Body of pancreas (tissue), 4 donors: ENCODE results near the gene PDLIM7. TPM values are rescaled to one million over a fixed set of nuclear protein-coding genes. Genes with fewer than 3 reads are reported as not detected.
A peak's percentile ranks its signal among the peaks of the same experiment; 100 is the strongest.

Experiments used
- ATAC-seq: fragments of 150-250 bp; one replicate; pipeline ENCODE4 v1.9.1; 2016
- DNase-seq, 4 donors: peaks; one replicate each; pipeline ENCODE4 v3.0.0-alpha.2; 2019
- H3K27ac ChIP-seq, 4 donors: fragments of 200-600 bp; sonication (generic); 1 replicate in 3 of 4; 2 replicates in 1 of 4; pipeline versions ENCODE4 v1.5.1 to v1.6.1; 2016 to 2019; ENCODE audit warnings: mild to moderate bottlenecking in 1 of 4, mixed read lengths in 1 of 4, moderate library complexity in 1 of 4
- H3K27me3 ChIP-seq, 2 donors: fragments of 200-600 bp; sonication (generic); one replicate each; pipeline ENCODE4 v1.6.0; 2016; ENCODE audit warnings: mild to moderate bottlenecking in 1 of 2
- H3K36me3 ChIP-seq, 2 donors: fragments of 200-600 bp; sonication (generic); replicated peaks in 1 of 2; 2 replicates each; pipeline ENCODE4 v1.5.1; 2016; ENCODE audit warnings: low read depth in 2 of 2; ENCODE audit not compliant: insufficient read depth in 1 of 2
- H3K4me1 ChIP-seq: fragments of 200-600 bp; sonication (generic); one replicate; pipeline ENCODE4 v1.6.0; 2016
- H3K4me3 ChIP-seq, 2 donors: fragments of 200-600 bp; sonication (generic); 1 replicate in 1 of 2; 2 replicates in 1 of 2; pipeline ENCODE4 v1.5.1; 2016 to 2019
- H3K9me3 ChIP-seq, 3 donors: fragments of 200-600 bp; sonication (generic); 1 replicate in 2 of 3; 2 replicates in 1 of 3; pipeline ENCODE4 v1.5.1; 2016
- POLR2A ChIP-seq, 3 donors: fragments of 450-650 bp; IDR thresholded peaks; one replicate each; pipeline ENCODE4 v1.6.1; 2016; ENCODE audit warnings: antibody characterized with exemption in 3 of 3, mild to moderate bottlenecking in 2 of 3
- WGBS, 2 donors: methylation state at CpG; one replicate each; pipeline ENCODE4 v1.1.5; 2017; 5-methylcytosine and 5-hydroxymethylcytosine counted together
- intact Hi-C: fragments of 100-400 bp; cut with DNase I; formaldehyde crosslinking; loops from one replicate; pipeline ENCODE4 v1.15.1; 2023
- total RNA-seq, 2 donors: library from RNA; depleted of rRNA; stranded (reverse); fragments of >200 nt; gene quantifications; one replicate each; pipeline ENCODE4 v1.1.0, GENCODE V29; 2016
- TF ChIP-seq, protein P1 (sequence below), 7 experiments: fragments of 450-650 bp in 4 of 7; fragments of 200-600 bp in 3 of 7; sonication (generic) in 3 of 7; IDR thresholded peaks; one replicate each; pipeline ENCODE4 v1.5.1; 2016 to 2019; ENCODE audit warnings: antibody characterized with exemption in 7 of 7

PDLIM7 gene
- total RNA-seq, 2 donors from 2014 or later = 7.3 to 15.8 TPM

DNA sequence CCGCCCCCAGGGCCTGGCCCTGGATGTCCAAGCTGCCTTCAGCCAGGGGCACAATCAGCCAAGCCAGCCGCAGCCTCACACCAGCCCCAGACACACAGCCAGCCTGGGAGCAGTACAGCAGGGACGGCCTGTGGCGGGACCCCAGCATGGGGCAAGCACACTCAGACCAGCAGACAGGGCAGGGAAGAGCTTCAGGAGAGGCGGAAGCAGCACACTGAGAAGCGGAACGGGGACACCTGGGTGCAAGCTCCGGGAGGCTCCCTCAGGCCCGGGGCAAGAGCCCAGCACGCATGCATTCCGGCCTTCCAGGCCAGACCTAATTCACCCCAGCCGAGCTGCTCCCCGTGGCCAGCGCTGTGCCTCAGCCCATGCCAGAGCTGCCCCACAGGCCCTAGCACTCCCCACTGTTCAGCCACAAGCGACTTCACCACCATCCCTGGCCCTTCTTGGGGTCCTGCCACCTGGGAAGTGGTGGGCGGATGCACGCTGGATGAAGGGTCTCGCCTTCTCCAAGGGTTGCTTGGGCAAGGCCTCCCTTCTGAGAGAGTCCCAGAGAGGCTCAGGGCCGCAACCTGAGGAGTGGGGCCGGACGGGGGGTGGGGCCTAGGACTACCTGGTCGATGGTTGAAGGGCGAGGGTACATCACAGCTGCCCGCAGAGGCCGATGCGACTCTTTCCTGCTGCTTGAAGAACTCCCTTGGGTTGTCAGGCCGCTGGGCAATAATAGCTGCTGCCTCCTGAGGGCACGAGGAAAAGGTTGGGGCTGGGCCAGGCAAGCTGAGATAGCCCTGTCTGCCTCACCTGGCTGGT is 37.4 kb downstream of the PDLIM7 start:
- TF ChIP-seq, protein P1, sequence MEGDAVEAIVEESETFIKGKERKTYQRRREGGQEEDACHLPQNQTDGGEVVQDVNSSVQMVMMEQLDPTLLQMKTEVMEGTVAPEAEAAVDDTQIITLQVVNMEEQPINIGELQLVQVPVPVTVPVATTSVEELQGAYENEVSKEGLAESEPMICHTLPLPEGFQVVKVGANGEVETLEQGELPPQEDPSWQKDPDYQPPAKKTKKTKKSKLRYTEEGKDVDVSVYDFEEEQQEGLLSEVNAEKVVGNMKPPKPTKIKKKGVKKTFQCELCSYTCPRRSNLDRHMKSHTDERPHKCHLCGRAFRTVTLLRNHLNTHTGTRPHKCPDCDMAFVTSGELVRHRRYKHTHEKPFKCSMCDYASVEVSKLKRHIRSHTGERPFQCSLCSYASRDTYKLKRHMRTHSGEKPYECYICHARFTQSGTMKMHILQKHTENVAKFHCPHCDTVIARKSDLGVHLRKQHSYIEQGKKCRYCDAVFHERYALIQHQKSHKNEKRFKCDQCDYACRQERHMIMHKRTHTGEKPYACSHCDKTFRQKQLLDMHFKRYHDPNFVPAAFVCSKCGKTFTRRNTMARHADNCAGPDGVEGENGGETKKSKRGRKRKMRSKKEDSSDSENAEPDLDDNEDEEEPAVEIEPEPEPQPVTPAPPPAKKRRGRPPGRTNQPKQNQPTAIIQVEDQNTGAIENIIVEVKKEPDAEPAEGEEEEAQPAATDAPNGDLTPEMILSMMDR (IDR thresholded peaks at IDR 0.05) = no peak
- TF ChIP-seq POLR2A (IDR thresholded peaks at IDR 0.05) = no peak
- H3K27ac ChIP-seq = no peak overlapping the region
- H3K27me3 ChIP-seq = no peaks in the 10 kb centered on the region
- no peaks in the 10 kb centered on the region for H3K9me3 ChIP-seq
- H3K4me3 ChIP-seq = no peak overlapping the region
- ATAC-seq (no peak), DNase-seq (no peak)
- intact Hi-C loops = no loop called here
- 92 to 93% methylated on average over 13 to 23 of the region's 28 CpGs for WGBS, 2 donors
- H3K4me1 ChIP-seq = peaks cover 8% of the 10 kb centered on the region
- H3K36me3 ChIP-seq = no peaks in the 10 kb centered on the region

DNA sequence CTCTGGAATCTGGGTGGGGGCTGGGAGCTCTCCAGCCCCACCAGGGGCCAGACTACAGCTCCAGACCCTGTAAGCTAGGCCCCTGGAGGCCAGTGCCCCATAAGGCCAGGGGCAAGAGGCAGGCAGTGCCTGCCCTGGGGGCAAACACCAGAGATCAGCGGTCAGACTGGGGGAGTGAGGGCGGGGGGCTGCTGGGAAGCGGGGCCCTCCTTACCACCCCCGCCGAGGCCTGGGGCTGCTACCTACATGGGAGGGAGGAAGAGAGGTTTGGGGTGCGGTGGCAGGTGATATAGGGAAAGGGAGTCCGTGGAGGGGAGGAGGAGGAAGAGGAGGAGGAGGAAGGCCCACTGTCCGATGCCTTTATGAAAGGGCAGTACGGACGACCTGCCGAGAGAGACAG is 38.0 kb downstream of the PDLIM7 start:
- Histone ChIP-seq H3K36me3 (no peaks in the 10 kb centered on the region), H3K4me3 (no peak overlapping the region), H3K27me3 (no peaks in the 10 kb centered on the region), H3K4me1 (peaks cover 12% of the 10 kb centered on the region), H3K9me3 (no peaks in the 10 kb centered on the region), H3K27ac (no peak overlapping the region)
- TF ChIP-seq POLR2A (IDR thresholded peaks at IDR 0.05) = no peak
- TF ChIP-seq, protein P1 (IDR thresholded peaks at IDR 0.05) = no peak
- intact Hi-C loops = no loop called here
- no peak for DNase-seq
- ATAC-seq = no peak
- WGBS, 2 donors = 83 to 85% methylated on average over 10 to 11 of the region's 11 CpGs

DNA sequence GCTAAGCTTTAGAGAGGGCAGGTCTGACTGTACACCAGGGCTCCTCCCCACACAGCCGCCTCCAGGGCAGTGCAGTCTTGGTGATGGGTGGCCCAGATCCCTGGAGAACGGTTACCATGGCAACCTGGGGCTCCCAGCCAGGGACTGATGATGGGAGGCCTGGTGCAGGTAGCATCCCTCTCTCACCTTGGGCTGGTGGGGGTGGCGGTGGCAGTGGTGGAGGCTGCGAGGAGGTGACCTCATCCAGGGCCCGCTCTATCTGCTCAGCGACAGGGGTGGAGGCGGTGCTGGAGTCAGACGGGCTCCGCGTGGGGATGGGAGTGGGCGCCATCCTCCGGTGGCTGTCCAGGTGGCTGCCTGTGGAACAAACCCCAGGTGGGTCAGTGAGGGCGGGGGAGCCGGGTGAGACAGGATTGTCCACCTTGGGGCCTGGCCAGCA is 38.5 kb downstream of the PDLIM7 start:
- peaks cover 16% of the 10 kb centered on the region for H3K4me1 ChIP-seq
- H3K27ac ChIP-seq = no peak overlapping the region
- H3K27me3 ChIP-seq = no peaks in the 10 kb centered on the region
- H3K9me3 ChIP-seq = no peaks in the 10 kb centered on the region
- H3K36me3 ChIP-seq = no peaks in the 10 kb centered on the region
- 89 to 100% methylated on average over 2 to 14 of the region's 14 CpGs for WGBS, 2 donors
- ATAC-seq (no peak), DNase-seq (no peak)
- intact Hi-C loops = no loop called here
- H3K4me3 ChIP-seq = no peak overlapping the region
- no peak for TF ChIP-seq POLR2A (IDR thresholded peaks at IDR 0.05)
- TF ChIP-seq, protein P1 (IDR thresholded peaks at IDR 0.05) = no peak

DNA sequence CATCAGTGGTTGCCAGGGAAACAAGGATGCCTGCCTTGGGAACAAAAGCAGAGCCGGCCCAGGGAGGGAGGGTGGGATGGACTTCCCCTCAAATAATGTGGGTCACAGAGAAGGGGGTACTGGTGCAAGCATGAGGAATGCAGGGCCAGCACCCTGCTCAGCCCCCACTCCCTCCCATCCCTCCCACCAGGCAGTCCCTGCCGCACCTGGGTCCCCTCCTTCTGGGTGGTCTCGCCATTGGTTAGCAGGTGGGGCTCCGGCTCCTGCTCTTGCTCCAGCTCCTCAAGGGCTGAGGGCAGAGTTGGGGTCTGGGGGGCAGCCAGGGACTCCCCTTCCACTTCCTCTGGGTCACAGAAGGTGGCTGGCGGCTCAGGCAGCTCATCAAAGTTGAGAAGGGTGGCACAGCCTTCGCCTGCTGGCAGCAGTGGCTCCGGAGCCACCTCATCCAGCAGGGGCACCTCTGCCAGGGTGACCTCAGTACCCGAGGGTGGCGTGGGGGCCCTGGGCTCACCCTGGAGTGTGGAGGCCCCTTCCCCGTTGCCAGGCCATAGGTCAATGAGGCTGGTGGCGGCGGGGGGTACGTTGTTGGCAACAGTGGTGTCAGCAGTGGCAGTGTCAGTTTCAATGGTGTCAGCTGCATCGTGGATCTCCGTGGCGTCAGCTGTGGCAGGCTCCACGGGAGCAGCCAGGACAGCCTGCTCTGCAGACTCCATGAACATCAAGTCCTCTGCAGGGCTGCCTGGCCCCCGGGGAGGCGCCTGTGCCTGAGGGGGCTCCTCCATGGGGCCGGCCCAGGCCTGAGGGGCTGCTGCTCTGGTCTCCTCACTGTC is 39.3 kb downstream of the PDLIM7 start:
- H3K9me3 ChIP-seq = no peaks in the 10 kb centered on the region
- TF ChIP-seq, protein P1 (IDR thresholded peaks at IDR 0.05) = peak in 1 of 7 experiments; percentile 0
- TF ChIP-seq POLR2A (IDR thresholded peaks at IDR 0.05) = no peak
- H3K4me3 ChIP-seq = no peak overlapping the region
- no peaks in the 10 kb centered on the region for H3K36me3 ChIP-seq
- no peak for DNase-seq
- no peak for ATAC-seq
- intact Hi-C loops = no loop called here
- no peaks in the 10 kb centered on the region for H3K27me3 ChIP-seq
- WGBS, 2 donors = 85 to 100% methylated on average over 3 to 15 of the region's 20 CpGs
- H3K27ac ChIP-seq = no peak overlapping the region
- peaks cover 19% of the 10 kb centered on the region for H3K4me1 ChIP-seq
